ENCODE measurements around the gene ERN1. TPM values are rescaled to one million over a fixed set of nuclear protein-coding genes. Genes with fewer than 3 reads are reported as not detected.
A peak's percentile ranks its signal among the peaks of the same experiment; 100 is the strongest.

ERN1 gene
- total and polyA plus RNA-seq, 2 of the 13 experiments (the other 11 are each of a cell fraction or from before 2014, with no cell fraction given) = 6.0 to 12.7 TPM

DNA sequence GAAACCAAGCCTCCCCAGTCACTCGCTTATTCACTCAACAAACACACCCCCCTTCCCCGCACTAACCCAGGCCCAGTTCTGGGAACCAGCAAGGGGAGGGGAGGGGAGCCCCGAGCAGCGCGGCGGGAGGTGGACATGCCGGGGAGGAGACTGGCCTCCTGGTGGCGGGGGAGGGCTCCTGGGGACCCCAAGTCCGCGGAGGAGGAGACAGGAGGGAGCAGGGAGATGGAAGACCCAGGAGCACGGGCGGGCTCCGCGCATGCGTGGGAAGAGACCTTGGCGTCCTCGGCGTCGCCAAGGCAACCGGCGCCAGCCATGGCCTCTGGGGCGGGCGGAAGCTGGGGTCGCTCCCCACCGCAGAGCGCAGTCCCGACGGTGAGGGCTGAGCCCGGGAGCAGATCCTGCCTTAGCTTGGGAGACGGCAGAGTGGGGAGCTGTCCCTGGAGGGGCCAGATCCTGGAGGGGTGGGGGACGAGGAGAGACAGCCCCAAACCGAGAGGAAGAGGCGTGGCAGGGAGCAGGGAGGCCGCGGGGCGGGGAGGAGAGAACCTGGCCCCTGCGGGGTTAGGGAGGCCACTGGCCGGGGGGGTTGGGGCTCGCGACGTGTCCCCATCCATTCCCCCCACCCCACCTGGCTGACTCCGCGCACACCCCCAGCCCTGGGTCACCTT is 131.8 kb downstream of the ERN1 start, which contains the start of gene PRR29 (continued):
- TF ChIP-seq ZNF772 (CRISPR knock-in tag; IDR thresholded peaks at IDR 0.05) (peak; percentile 52; the same call in 1 of the 2 replicates), ZNF451 (CRISPR knock-in tag; IDR thresholded peaks at IDR 0.05) (no peak; the same call in 1 of the 2 replicates), SP5 (CRISPR knock-in tag; IDR thresholded peaks at IDR 0.05; ENCODE audit: borderline replicate concordance, low read depth) (0 out of 2 replicates have a peak, but pooled peaks have one; percentile 33), BCL6 (CRISPR knock-in tag; IDR thresholded peaks at IDR 0.05) (peak; percentile 24; the same call in 1 of the 2 replicates), IRF2 (CRISPR knock-in tag; IDR thresholded peaks at IDR 0.05) (peak; percentile 49; the same call in 1 of the 2 replicates), MED8 (CRISPR knock-in tag; IDR thresholded peaks at IDR 0.05; ENCODE audit: insufficient replicate concordance) (no peak), NCOA5 (CRISPR knock-in tag; IDR thresholded peaks at IDR 0.05) (no peak), ZBTB3 (CRISPR knock-in tag; IDR thresholded peaks at IDR 0.05; ENCODE audit: borderline replicate concordance, low read depth) (no peak), PHF20 (CRISPR knock-in tag; IDR thresholded peaks at IDR 0.05) (no peak), EP300 (IDR thresholded peaks at IDR 0.05; ENCODE audit: low read depth in 2 of 2, low read length in 2 of 2) (no peak), EP300 (CRISPR knock-in tag; IDR thresholded peaks at IDR 0.05; ENCODE audit: borderline replicate concordance) (0 out of 2 replicates have a peak, but pooled peaks have one; percentile 33), SP4 (CRISPR knock-in tag; IDR thresholded peaks at IDR 0.05) (0 out of 2 replicates have a peak, but pooled peaks have one; percentile 25), ZNF468 (CRISPR knock-in tag; IDR thresholded peaks at IDR 0.05) (no peak), ZC3H13 (CRISPR knock-in tag; IDR thresholded peaks at IDR 0.05) (no peak), ZNF703 (CRISPR knock-in tag; IDR thresholded peaks at IDR 0.05; ENCODE audit: borderline replicate concordance) (no peak), ZNF569 (CRISPR knock-in tag; IDR thresholded peaks at IDR 0.05; ENCODE audit: borderline replicate concordance) (no peak), PATZ1 (CRISPR knock-in tag; IDR thresholded peaks at IDR 0.05) (peak; percentile 95)
- TF ChIP-seq, protein P1, sequence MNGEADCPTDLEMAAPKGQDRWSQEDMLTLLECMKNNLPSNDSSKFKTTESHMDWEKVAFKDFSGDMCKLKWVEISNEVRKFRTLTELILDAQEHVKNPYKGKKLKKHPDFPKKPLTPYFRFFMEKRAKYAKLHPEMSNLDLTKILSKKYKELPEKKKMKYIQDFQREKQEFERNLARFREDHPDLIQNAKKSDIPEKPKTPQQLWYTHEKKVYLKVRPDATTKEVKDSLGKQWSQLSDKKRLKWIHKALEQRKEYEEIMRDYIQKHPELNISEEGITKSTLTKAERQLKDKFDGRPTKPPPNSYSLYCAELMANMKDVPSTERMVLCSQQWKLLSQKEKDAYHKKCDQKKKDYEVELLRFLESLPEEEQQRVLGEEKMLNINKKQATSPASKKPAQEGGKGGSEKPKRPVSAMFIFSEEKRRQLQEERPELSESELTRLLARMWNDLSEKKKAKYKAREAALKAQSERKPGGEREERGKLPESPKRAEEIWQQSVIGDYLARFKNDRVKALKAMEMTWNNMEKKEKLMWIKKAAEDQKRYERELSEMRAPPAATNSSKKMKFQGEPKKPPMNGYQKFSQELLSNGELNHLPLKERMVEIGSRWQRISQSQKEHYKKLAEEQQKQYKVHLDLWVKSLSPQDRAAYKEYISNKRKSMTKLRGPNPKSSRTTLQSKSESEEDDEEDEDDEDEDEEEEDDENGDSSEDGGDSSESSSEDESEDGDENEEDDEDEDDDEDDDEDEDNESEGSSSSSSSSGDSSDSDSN (CRISPR knock-in tag; IDR thresholded peaks at IDR 0.05) = peak; percentile 51
- TF ChIP-seq, protein P2, sequence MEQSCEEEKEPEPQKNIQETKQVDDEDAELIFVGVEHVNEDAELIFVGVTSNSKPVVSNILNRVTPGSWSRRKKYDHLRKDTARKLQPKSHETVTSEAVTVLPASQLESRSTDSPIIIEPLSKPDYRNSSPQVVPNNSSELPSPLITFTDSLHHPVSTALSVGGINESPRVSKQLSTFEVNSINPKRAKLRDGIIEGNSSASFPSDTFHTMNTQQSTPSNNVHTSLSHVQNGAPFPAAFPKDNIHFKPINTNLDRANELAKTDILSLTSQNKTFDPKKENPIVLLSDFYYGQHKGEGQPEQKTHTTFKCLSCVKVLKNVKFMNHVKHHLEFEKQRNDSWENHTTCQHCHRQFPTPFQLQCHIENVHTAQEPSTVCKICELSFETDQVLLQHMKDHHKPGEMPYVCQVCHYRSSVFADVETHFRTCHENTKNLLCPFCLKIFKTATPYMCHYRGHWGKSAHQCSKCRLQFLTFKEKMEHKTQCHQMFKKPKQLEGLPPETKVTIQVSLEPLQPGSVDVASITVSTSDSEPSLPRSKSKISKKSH (CRISPR knock-in tag; IDR thresholded peaks at IDR 0.05; ENCODE audit: borderline replicate concordance) = peak; percentile 64; the same call in 1 of the 2 replicates
- TF ChIP-seq, protein P3, sequence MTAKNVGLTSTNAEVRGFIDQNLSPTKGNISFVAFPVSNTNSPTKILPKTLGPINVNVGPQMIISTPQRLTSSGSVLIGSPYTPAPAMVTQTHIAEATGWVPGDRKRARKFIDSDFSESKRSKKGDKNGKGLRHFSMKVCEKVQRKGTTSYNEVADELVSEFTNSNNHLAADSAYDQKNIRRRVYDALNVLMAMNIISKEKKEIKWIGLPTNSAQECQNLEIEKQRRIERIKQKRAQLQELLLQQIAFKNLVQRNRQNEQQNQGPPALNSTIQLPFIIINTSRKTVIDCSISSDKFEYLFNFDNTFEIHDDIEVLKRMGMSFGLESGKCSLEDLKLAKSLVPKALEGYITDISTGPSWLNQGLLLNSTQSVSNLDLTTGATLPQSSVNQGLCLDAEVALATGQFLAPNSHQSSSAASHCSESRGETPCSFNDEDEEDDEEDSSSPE (CRISPR knock-in tag; IDR thresholded peaks at IDR 0.05) = 0 out of 2 replicates have a peak, but pooled peaks have one; percentile 43
- TF ChIP-seq, protein P4, sequence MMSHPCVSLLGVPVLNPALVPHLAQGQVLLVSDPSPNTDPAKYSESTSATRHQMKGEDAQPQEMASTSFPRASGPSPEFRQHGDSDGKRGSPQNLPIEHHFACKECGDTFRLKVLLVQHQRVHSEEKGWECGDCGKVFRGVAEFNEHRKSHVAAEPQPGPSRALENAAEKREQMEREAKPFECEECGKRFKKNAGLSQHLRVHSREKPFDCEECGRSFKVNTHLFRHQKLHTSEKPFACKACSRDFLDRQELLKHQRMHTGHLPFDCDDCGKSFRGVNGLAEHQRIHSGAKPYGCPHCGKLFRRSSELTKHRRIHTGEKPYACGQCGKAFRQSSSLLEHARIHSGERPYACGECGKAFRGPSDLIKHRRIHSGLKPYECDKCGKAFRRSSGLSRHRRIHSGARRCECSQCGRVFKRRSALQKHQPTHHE (CRISPR knock-in tag; IDR thresholded peaks at IDR 0.05; ENCODE audit: borderline replicate concordance) = no peak

Data from HepG2 (cell line).